ENCODE measurements around the gene SLC25A29.
"Not testable (repeated sequence)": the region's sequence is repeated elsewhere in the genome, so short reads cannot be mapped to it uniquely, and the experiment has no call there.

The SLC25A29 gene

GRCh38 chr14:100314724-100315123 is 8.5 kb upstream of the SLC25A29 start:
- DNase-seq (ENCODE audit: low read depth), result no peak
- no peak overlapping the region for H3K4me3 ChIP-seq (ENCODE audit: low read depth, low read length)
- no peak for TF ChIP-seq MYC (IDR thresholded peaks at IDR 0.05; ENCODE audit: low read depth, low read length)
- no peak for TF ChIP-seq POLR2A (IDR thresholded peaks at IDR 0.05; ENCODE audit: extremely low read depth, insufficient read length)
- no peak for TF ChIP-seq MAX (IDR thresholded peaks at IDR 0.05; ENCODE audit: low read depth, low read length)
- TF ChIP-seq CTCF (IDR thresholded peaks at IDR 0.05; ENCODE audit: low read depth, low read length), result no peak

GRCh38 chr14:100313464-100314230 is 7.4 kb upstream of the SLC25A29 start:
- TF ChIP-seq POLR2A (IDR thresholded peaks at IDR 0.05; ENCODE audit: extremely low read depth, insufficient read length) (no peak), MYC (IDR thresholded peaks at IDR 0.05; ENCODE audit: low read depth, low read length) (no peak), CTCF (IDR thresholded peaks at IDR 0.05; ENCODE audit: low read depth, low read length) (no peak), MAX (IDR thresholded peaks at IDR 0.05; ENCODE audit: low read depth, low read length) (no peak)
- DNase-seq (ENCODE audit: low read depth), result no peak
- no peak overlapping the region for H3K4me3 ChIP-seq (ENCODE audit: low read depth, low read length)

GRCh38 chr14:100312877-100313400 is 6.7 kb upstream of the SLC25A29 start:
- no peak for DNase-seq (ENCODE audit: low read depth)
- H3K4me3 ChIP-seq (ENCODE audit: low read depth, low read length), result no peak overlapping the region
- no peak for TF ChIP-seq MAX (IDR thresholded peaks at IDR 0.05; ENCODE audit: low read depth, low read length)
- TF ChIP-seq CTCF (IDR thresholded peaks at IDR 0.05; ENCODE audit: low read depth, low read length), result no peak
- no peak for TF ChIP-seq MYC (IDR thresholded peaks at IDR 0.05; ENCODE audit: low read depth, low read length)
- TF ChIP-seq POLR2A (IDR thresholded peaks at IDR 0.05; ENCODE audit: extremely low read depth, insufficient read length), result no peak

- not testable (repeated sequence) for H3K4me3 ChIP-seq (ENCODE audit: low read depth, low read length)
- DNase-seq (ENCODE audit: low read depth), result peak; percentile 64
Observed at GRCh38 chr14:100312110-100312876, 6.0 kb upstream of the SLC25A29 start.

GRCh38 chr14:100309028-100309737 is 2.9 kb upstream of the SLC25A29 start:
- H3K4me3 ChIP-seq (ENCODE audit: low read depth, low read length), result no peak overlapping the region
- no peak for DNase-seq (ENCODE audit: low read depth)
- TF ChIP-seq MAX (IDR thresholded peaks at IDR 0.05; ENCODE audit: low read depth, low read length) (no peak), POLR2A (IDR thresholded peaks at IDR 0.05; ENCODE audit: extremely low read depth, insufficient read length) (no peak), MYC (IDR thresholded peaks at IDR 0.05; ENCODE audit: low read depth, low read length) (no peak), CTCF (IDR thresholded peaks at IDR 0.05; ENCODE audit: low read depth, low read length) (no peak)

GRCh38 chr14:100308427-100308792 is 2.2 kb upstream of the SLC25A29 start:
- DNase-seq (ENCODE audit: low read depth); H3K4me3 ChIP-seq (ENCODE audit: low read depth, low read length): not testable (repeated sequence)
